ENCODE data around the gene NPDC1.
A peak's percentile ranks its signal among the peaks of the same experiment; 100 is the strongest.
"Not testable (repeated sequence)": the region's sequence is repeated elsewhere in the genome, so short reads cannot be mapped to it uniquely, and the experiment has no call there.

The NPDC1 gene

DNA sequence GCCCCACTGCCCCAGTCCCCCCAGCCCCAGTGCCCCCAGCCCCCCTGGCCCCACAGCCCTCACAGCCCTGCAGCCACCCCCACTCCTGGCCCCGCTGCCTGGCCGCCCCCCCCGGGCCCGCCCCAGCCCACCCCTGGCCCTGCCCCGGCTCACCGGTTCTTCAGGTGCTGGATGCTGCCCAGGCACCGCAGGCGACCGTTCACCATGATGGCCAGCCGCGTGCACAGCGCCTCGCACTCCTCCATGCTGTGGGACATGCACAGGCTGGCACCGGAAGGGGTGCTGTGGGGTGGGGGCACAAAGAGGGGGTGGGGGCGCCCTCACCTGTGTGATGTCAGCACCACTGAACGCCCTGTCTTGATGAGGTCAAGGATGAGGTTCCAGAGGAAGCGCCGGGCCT is 36.8 kb downstream of the NPDC1 start:
- DNase-seq: no peak

DNA sequence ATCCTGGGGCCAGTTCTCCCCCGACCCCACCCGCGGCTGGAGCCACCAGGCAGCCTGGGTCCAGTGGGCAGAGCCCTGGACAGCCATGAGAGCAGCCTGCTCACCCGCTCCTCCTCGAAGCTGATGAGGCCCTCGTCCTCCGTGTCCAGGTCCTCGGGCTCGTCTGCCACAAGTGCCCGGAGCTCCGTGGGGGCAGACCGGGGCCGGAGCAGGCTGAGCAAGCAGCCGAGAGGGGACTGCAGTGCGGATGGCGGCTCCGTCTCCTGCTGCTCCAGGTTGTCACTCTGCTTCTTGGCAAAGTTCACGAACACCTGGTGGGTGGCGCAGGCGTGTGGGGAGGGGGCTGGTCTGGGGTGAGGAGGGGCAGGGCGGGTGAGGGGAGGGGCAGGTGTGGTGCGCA is 37.7 kb downstream of the NPDC1 start:
- no peak for DNase-seq

DNA sequence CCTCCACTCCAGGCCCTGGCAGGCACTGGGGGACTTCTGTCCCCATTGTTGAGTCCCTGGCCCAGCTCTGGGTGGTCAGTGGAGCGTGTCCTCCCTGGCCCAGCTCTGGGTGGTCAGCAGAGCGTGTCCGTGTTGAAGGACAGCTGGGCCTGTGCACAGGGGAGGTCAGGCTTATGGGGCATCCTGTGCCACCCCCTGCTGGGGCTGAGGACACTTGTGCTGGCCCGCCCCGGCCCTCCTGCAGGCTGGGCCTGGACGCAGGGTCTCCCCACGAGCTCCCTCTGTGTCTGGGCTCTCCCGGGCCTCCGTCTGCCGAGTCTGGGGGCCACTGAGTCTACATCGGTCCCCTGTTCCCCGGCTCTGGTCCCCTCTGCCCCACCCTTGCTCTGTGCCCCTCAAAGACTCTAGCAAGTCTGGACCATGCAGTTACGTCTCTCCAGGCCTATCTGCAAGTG is 38.1 kb downstream of the NPDC1 start:
- no peak for DNase-seq

DNA sequence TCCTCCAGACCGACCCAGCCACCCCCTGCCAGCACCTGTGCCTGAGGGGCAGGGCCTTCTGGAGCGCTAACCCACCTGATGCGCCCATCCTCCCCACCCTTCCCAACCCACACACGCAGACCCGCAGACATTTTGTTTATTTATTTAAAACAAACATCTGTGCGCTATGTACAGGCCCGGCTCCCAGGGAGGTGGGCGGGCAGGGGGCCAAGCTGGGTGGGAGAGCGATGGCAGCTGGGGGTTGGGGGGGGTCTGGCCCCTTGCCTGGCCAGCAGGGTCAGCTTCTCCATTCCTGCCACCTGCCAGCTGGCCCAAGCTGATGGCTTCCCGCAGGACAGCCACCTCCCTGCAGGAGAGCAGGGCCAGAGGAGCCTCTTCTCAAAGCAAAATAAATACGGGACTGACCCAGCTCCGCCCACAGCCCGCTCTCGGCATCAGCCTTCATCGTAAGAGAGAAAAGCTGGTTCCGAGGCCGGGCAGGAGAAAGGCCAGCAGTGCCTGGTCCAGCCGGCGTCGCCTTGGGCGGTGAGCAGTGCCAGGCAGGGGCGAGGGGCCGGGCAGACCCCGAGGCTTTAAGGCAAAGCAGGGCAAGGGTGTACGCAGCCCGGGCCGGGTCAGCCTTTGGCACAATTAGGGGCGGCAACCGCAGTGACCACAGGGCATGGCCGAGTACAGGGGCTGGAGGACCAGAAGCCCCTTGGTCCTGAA is 38.7 kb downstream of the NPDC1 start:
- DNase-seq: peak; percentile 37

DNA sequence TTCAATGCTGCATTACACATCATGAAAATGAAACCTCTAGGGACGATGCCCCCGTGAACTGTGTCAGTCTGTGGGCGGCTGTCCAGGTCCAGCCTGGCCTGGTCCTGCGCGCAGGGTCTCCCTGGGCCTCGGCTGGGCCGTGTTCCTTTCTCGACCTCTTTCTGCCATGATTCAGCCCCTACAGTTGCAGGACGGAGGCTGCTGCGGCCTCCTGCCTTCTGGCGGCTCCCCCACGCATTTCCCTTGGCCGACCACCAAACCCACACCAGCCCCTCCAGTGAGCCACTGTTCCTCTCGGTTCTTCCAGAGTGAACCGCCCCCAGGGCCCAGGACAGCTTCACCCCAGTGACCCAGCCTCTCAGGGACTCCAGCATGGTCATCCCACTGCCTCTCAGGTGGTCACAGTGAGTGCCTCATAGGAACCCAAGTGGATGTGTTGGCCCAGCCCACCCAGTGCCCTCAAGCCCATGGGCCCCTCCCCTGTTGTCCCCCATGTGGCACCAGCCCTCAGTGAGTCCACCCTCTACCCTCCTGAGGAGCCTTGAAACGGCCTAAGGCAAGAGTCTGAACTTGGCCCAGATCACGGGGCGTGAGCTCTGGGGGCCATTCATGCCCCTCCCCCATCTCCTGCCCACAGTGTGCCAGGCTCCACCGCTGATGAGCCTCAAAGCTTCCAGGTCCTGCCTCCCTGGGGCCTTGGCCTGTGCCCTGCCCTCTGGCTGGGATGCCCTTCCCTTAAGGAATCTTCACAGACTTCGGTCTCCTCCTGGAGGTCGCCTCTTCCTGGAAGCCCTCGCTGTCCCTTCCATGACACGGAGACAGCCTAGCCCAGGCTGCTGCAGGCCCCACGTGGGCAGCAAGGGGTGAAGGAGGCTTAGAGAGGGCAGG is 39.6 kb downstream of the NPDC1 start:
- no peak for DNase-seq

DNA sequence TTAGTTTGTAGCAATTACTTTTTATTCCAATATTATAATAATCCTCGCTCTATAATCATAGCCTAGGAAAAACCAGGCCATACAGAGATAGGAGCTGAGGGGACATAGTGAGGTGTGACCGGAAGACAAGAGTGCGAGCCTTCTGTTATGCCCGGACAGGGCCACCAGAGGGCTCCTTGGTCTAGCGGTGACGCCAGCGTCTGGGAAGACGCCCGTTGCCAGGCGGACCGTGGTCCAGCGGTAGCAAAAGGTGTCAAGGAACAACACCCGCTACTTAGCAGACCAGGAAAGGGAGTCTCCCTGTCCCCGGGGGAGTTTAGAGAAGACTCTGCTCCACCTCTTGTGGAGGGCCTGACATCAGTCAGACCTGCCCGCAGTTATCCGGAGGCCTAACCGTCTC is 41.7 kb downstream of the NPDC1 start:
- DNase-seq: not testable (repeated sequence)

DNA sequence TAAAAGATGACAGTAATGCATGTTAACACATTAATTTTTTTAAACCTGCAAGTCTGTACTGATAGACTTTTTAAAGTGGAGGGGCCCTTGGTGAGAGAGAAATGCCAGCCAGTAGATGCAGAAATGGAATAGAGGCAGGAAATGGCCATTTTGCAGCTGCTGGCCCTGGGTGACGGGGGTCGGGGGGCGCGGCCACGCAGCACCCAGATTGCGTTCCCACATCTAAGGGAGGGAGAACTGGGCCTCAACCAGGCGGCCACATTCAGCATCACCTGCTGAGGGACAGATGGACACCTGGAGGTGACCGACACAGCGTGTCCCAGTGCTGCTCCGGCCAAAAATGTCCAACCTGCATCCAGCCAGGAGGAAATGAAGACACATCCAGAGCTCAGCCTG is 43.3 kb downstream of the NPDC1 start:
- no peak for DNase-seq

DNA sequence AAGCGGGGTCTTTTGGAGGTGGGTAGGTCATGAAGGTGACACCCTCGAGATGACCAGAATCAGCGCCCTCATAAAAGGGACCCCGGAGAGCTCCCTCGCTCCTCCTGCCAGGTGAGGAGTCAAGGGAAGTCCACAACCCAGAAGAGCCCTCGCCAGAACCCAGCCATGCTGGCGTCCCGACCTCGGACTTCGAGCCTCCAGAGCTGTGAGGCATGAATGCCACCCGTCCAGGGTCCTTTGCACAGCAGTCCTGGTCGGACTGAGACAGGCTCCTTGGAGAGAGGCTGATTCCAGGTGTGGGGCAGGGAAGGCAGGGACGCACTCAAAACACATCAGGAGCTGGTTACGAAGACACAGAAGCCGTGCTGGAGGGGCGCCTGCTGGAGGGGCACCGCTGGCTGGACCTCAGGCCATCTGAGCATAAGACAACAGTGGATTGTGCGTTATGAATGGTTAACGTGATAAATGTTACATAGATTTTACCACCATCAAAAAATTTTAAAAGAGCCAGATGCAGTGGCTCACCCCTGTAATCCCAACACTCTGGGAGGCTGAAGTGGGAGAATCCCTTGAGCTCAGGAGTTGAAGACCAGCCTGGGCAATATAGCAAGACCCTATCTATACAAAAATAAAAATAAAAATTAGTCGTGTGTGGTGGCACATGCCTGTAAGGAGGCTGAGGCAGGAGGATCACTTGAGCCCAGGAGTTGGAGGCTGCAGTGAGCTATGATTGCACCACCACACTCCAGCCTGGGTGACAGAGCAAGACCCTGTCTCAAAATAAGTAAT is 43.9 kb downstream of the NPDC1 start:
- DNase-seq: no peak

DNA sequence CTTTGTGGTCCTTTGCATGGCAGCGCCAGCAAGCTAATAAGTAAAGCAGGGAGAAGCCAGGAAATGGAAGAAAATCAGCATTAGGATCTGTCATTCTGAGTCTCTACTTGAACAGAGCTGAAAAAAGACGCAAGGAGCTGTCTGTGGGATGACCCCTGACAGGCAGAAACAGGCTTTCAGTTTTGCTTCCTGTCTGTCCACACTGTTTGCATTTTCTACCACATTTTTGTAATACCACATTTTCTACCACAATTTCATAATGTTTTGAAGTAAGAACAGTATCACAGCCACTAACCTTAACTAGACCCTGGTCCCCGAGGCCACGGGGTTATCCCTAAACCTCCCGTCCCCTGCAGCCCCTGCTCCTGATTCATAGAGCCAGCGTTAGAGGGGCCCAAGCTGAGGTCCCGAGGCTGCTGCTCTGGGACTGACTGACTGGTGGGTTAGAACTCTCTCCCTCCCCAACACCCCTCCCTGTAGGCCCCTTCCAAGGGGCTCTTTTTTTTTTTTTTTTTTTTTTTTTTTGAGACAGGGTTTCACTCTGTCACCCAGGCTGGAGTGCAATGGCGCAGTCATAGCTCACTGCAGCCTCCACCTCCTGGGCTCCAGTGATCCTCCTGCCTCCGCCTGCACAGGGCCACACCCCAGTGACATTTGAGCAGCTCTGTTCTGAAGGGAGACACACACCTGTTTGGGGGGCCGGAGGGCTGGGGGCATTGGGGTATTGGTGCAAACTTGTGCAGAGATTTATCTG is 45.6 kb downstream of the NPDC1 start:
- no peak for DNase-seq

DNA sequence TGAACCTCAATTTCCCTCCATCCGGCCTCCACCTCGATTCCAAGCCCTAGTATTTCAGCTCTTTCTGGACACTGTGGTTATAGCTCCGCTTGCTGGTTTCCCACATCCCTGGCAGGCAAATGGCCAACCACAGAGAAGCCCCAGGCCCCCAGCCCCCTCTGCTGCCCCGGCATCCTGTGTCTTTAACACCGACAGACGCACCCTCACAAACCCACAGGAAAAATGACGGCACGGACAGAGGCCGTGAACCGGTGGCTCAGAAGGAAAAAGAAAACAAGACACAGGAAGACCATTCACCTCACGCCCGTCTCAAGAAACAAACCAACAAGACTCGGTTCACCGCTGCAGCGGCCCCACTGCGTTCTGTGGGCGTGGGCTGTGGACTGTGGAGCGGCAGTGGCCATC is 48.1 kb downstream of the NPDC1 start:
- DNase-seq: no peak

DNA sequence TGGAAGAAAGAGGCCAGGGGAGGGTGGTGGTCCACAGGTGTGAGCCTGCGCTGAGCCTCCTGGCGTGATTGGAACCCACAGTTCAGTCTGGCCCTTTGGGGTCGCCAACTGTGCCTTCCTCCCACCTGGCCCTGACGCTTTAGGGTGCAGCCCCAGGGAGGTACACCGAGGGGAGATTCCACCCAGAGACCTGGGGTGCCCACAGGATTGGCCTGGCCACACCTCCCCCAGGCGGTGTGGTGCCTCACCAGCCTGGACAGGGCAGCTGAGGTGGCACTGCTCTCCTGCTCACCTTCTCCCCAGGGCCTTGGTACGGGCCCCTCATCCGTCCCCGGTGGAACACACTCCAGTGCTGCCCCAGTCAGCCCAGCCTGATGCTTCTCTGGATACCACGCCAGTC is 48.6 kb downstream of the NPDC1 start:
- DNase-seq: no peak

DNA sequence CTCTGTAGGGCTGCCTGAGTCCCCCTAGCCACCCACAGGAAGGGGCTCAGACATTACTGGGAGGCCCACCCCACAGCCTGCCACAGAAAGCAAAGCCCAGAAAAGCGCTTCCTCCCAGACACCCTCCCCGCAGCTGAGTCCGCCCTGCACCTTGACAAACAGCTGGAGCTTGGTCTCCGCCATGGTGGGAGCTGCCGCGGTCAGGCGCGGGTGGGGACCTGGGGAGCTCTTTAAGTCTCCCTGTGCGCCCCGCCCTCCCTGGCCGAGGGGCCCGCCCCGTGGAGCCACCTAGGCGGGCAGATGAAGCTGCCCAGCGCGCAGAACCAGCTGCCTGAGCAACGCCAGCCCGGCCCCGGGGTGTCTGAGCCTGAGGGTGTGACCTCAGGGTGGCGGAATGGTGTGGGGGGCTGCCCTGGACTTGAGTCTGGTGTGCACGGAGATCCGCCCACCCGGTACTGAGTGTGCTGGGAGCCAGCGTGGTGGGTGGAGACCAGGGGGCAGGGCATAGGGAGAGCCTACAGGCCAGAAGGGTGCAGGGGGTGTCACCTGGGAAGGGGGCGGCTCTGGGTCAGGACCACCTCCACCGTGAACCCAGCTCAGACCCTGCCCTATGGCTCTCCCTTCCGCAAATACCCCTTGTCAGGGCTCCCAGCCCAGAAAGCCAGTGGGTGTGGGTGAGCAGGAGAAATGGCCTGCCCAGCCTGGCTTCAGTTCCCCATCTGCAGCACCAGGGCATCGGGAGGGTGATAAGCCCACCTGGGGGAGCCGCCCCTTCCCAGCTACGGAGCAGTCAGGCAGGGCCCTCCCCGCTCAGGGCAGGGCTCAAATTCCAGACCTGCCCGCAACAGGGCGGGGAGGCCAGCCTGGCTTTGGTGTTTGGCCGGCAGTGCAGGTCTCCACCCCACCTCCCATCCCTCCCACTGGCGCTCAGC is 49.4 kb downstream of the NPDC1 start, which contains the start of gene CLIC3:
Gene CLIC3 (minus strand): TSS at position 208 of the 932 bp plus-strand sequence. CDS start 25 bp downstream, at position 183.
- no peak for DNase-seq

DNA sequence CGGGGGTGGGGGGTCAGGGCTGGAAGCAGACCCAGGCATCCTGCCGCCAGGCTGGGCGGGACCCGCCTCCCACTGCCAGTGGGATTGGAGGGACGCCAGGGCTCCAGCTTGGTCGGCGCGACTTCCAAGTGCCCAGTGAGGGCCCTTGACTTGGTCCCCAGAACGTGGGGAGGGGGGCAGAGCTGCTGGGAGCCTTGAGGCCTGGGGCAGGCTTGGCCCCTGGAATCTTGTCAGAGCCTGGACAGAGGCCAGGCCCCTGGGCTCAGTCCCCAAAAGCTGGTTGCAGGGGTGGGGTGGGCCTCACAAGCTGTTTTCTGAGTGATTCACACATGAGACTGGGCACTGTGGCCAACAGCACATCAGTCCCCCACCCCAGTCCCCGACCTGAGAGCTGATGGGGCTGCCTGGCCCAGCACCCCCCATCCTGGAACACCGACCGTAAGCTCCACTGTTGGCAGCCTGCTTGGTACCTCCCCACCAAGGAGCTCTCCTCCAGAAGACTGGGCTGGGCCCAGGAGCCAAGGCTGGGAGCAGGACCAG is 50.1 kb downstream of the NPDC1 start:
- no peak for DNase-seq

DNA sequence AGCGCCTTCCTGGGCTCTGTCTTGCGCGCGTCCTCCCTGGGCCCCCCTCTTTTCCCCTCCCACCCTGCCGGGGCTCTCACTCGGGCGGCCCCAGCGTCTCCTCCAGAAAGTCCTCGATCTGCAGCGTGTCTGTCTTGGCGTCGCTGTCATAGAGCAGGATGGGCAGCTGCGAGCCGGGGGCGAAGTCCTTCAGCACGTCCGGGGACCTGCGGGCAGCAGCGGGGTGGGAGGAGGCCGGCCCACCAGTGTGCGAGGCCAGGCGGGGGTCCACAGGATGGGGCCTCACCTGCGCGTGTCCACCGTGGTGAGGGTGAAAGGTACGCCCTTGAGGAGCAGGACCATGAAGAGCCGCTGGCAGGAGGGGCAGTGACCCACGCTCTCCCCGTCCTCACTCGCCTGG is 50.6 kb downstream of the NPDC1 start:
- DNase-seq: no peak

DNA sequence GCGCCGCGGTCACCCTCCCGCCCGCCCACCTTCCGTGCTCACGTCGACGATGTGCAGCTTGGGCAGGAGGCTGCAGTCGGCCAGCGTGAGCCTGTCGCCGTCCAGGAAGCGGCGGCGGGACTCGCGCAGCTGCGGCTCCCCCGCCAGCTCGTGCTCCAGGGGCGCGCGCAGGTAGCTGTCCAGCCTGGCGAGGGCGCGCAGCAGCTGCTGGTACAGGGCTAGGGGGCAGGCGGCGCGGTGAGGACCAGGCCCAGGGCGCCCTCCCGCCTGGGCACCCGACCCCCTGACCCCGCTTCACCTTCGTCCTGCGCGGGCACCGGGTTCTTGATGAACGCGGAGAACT is 51.1 kb downstream of the NPDC1 start:
- no peak for DNase-seq

DNA sequence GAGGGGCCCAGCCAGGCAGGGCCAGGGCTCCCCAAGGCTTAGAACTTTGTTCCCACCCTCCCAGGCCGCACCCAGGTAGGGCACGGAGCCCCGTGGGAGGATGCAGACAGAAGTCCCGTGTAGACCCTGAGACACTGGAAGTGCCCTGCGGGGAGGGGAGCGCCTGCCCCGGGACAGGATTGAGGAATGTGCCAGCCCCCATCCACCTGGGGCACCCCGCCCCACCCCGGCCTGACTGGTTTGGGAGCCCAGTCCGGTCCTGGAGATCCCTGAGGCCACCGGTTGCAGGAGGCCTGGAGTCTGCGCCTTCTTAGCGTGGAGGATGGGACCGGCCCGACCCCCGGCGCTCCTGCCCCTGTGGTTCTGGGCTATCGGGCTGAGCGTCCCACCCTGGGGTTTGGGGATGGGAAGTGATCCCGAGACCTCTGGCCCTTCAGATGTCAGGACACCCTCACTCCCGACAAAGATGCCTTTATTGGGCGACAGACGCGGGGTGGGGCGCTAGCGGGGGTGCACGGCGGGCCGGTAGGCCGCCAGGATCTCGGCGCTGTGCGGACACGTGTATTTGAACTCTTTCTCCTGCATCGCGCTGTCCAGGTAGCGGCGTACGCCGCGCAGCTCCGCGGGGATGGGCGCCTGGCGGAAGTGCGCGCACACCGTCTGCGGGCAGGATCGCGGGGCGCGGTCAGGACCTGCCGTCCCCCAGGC is 51.6 kb downstream of the NPDC1 start:
- DNase-seq: no peak

DNA sequence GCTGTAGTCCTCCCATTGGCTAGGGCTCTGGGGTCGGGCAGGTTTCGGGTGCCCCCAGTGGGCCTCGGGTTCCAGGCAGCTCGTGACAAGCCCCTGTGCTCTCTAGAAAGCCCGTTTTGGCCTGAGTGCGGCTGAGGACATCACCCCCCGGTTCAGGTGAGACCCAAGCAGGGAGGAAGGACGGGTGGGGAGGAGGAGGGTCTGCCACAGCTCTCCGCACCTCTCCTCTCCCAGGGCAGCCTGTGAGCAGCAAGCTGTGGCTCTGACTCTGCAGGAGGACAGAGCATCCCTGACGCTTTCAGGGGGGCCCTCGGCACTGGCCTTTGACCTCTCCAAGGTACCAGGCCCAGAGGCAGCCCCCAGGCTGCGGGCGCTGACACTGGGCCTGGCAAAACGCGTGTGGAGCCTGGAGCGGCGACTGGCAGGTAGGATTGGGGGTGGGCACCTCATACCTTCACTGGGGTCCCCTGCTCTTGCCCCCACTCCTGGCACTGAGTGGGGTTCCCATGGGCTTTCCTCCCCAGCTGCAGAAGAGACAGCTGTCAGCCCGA is 53.1 kb downstream of the NPDC1 start:
- no peak for DNase-seq

DNA sequence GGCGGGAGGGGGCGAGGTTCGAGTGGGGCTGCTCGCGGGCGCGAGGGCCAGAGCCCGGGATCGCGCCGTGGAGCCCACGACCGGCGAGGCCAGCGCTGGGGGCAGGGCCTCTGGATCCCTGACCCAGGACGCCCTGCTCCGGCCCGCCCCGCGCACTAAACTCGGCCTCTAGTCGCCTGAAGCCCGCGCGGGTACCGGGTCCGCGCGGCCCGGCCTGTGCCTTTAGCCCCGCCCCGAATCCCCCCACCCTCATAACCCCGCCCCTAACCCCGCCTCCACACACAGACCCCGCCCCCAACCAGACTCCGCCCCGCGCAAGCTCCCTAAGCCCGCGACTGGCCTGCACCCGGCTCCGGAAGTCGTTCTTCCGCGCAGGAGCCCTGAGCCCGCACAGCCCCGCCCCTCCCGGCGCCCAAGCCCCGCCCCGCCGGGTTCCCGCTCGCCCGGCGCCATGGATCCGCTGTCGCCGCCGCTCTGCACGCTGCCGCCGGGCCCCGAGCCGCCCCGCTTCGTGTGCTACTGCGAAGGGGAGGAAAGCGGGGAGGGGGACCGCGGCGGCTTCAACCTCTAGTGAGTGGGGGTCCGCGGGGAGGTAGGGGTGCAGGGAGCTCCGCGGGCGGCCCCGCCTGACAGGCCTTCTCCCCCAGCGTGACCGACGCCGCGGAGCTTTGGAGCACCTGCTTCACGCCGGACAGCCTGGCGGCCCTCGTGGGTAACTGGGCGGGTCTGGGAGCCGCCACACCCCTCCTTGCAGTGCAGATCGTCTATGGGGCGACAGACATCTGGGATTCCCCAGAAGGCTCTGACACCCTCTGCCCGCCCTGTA is 53.8 kb downstream of the NPDC1 start, which contains the start of gene PAXX:
Gene PAXX (plus strand): TSS at position 430 of the 826 bp plus-strand sequence. CDS start 22 bp downstream, at position 452.
- peak; percentile 68 for DNase-seq
